AG04450 (cell line): ENCODE measurements around the gene HDAC7. TPM values are rescaled to one million over a fixed set of nuclear protein-coding genes. Genes with fewer than 3 reads are reported as not detected.
A peak's percentile ranks its signal among the peaks of the same experiment; 100 is the strongest.

Experiments
- CTCF ChIA-PET: fragments of 300-600, 350-600 bp; formaldehyde crosslinking; extraction: SDS; loops from one replicate; lab custom pipeline; 2022; ENCODE audit warnings: antibody characterized with exemption, inconsistent platforms; lab: Charles Lee
- POLR2A ChIA-PET: fragments of 350-600 bp; formaldehyde crosslinking; extraction: SDS; loops from one replicate; lab custom pipeline; 2021; ENCODE audit warnings: antibody characterized with exemption, inconsistent platforms; lab: Yijun Ruan, JAX
- DNase-seq: peaks from one replicate; pipeline ENCODE4 v3.0.0-alpha.2; 2011; ENCODE audit warnings: low read depth, low spot score
- H3K27ac ChIP-seq: one replicate; pipeline ENCODE4 v1.5.1; 2012; ENCODE audit warnings: low read depth, low read length, control low read depth
- H3K27me3 ChIP-seq: one replicate; pipeline ENCODE4 v1.6.0; 2012; ENCODE audit warnings: low read length; ENCODE audit not compliant: control insufficient read depth, insufficient read depth
- H3K4me3 ChIP-seq: 2 replicates; pipeline ENCODE4 v1.5.1; 2011; ENCODE audit warnings: mild to moderate bottlenecking, low read depth, low read length, control low read depth
- H3K9me3 ChIP-seq: 2 replicates; pipeline ENCODE4 v1.5.1; 2012; ENCODE audit warnings: low read length; ENCODE audit not compliant: control insufficient read depth, insufficient read depth
- polyA plus RNA-seq: library from polyadenylated mRNA; depleted of rRNA; stranded (reverse); fragments of >200 nt; gene quantifications from 2 replicates; pipeline ENCODE4 v1.2.3, GENCODE V29; 2011
- TF ChIP-seq, protein P1 (sequence below): IDR thresholded peaks from 2 replicates; pipeline ENCODE4 v1.5.1; 2011; ENCODE audit warnings: low read depth, low read length, control low read depth, inconsistent platforms

HDAC7 gene
- polyA plus RNA-seq, 1 experiment, result 17.1 TPM

GRCh38 chr12:47737936-47738594, 81.6 kb downstream of the HDAC7 start:
- CTCF ChIA-PET, result interaction anchor here (2.6 kb wide), 1 partner anchor 100 kb away, joined by 17 read pairs; no protein-coding TSS in a partner anchor
- H3K9me3 ChIP-seq, result no peaks in the 10 kb centered on the region; the same call in 1 of the 2 replicates
- TF ChIP-seq, protein P1, sequence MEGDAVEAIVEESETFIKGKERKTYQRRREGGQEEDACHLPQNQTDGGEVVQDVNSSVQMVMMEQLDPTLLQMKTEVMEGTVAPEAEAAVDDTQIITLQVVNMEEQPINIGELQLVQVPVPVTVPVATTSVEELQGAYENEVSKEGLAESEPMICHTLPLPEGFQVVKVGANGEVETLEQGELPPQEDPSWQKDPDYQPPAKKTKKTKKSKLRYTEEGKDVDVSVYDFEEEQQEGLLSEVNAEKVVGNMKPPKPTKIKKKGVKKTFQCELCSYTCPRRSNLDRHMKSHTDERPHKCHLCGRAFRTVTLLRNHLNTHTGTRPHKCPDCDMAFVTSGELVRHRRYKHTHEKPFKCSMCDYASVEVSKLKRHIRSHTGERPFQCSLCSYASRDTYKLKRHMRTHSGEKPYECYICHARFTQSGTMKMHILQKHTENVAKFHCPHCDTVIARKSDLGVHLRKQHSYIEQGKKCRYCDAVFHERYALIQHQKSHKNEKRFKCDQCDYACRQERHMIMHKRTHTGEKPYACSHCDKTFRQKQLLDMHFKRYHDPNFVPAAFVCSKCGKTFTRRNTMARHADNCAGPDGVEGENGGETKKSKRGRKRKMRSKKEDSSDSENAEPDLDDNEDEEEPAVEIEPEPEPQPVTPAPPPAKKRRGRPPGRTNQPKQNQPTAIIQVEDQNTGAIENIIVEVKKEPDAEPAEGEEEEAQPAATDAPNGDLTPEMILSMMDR, result no peak
- DNase-seq, result no peak
- H3K27me3 ChIP-seq, result peaks cover 1% of the 10 kb centered on the region
- no peak overlapping the region for H3K27ac ChIP-seq
- no peak overlapping the region for H3K4me3 ChIP-seq
- POLR2A ChIA-PET, result no interaction called here

DNA sequence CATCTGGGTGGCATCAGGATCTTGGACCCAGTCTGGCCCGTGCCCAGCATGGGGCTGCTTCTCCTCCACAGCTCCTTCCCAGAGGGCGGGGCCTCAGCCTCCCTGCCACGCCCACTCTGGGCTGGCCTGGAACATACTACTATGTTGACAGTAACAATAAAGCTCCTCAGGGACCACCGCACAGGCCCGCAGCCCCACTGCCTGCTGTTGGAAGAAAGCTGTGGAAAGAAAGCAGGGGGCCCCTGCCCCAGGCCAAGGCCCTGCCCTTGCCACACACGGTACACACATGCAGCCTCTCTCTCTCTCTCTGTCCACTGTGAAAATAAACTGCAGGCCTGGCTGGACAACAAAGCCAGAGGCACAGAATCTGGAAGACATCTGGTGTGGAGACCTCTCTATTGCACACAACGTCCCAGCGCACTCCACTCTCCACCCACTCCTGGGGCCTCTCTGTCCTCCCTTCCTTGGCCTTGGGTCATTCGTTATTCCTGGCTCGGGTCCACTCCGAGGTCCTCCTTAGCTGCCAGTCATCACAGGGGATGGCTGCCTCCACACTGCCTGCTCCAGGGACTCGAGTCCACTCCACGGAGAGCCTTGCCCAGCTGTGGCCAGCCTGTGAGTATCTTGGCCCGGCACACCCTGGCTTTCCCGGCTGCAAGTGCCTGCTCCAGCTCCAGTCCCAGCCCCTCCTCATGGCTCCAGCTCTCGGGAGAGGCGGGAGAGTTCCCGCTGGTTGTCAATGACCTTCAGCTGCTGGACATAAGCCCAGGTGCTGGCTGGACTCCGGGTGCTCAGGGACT, 82.6 kb downstream of the HDAC7 start:
- H3K27ac ChIP-seq, result peak overlapping the region; percentile 65
- ChIA-PET CTCF (interaction anchor here (0.6 to 2.6 kb wide), 6 partner anchors 21 to 226 kb away, joined by 3 to 17 read pairs (median 6); partner anchors contain the start of gene TMEM106C), POLR2A (interaction anchor here (0.6 kb wide), 1 partner anchor 84 kb away, joined by 4 read pairs; no protein-coding TSS in a partner anchor)
- H3K9me3 ChIP-seq, result no peaks in the 10 kb centered on the region; the same call in 1 of the 2 replicates
- DNase-seq, result peak; percentile 24
- no peaks in the 10 kb centered on the region for H3K27me3 ChIP-seq
- TF ChIP-seq, protein P1, result no peak
- H3K4me3 ChIP-seq, result no peak overlapping the region

DNA sequence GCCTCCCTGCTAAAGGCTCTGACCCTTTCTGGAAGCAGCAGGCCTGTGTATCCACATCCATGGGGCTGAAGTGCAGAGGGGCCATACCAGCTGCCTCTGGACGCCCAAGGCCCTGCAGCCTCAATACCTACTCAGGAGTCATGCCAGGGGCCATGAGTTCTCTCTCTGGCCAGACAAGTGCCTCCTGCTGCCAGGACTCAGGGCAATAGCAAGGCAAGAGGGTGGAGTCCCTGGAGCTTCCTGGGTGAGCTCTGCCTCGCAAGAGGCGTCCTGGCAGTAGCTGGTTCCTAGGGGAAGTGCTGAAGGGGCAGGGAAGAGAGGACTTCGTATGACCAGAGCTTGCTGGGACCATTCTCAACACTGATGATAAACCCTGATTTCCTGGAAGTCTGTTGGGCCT, 83.5 kb downstream of the HDAC7 start:
- ChIA-PET CTCF (interaction anchor here (1.0 to 2.6 kb wide), 4 partner anchors 20 to 105 kb away, joined by 3 to 17 read pairs (median 10); no protein-coding TSS in a partner anchor), POLR2A (no interaction called here)
- Histone ChIP-seq H3K4me3 (no peak overlapping the region), H3K9me3 (no peaks in the 10 kb centered on the region; the same call in 1 of the 2 replicates), H3K27ac (peak overlapping the region; percentile 65), H3K27me3 (no peaks in the 10 kb centered on the region)
- no peak for DNase-seq
- TF ChIP-seq, protein P1, result no peak

DNA sequence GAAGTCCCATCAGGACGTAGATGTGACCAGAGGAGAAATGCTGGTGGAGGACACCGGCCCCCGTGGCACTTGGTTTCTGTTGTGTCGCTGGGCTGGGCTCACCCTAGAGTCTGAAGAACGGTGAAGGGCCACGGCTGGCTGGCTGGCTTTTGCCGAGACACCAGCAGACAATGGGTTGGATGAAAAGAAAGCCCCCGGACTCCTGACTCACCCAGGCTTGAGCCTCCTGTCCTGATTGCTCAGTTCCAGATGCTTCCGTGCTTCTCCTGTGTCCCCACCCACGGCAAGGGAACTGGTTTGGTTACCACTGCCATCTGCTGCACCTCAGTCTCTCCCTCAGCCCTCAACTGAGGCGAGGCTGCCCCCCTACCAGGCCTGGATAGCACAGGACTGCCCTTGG, 84.1 kb downstream of the HDAC7 start:
- Histone ChIP-seq H3K27me3 (no peaks in the 10 kb centered on the region), H3K27ac (no peak overlapping the region), H3K9me3 (no peaks in the 10 kb centered on the region; the same call in 1 of the 2 replicates), H3K4me3 (no peak overlapping the region)
- DNase-seq, result no peak
- CTCF ChIA-PET, result interaction anchor here (1.5 to 2.6 kb wide), 3 partner anchors 20 to 103 kb away, joined by 10 to 17 read pairs (median 11); no protein-coding TSS in a partner anchor
- POLR2A ChIA-PET, result no interaction called here
- TF ChIP-seq, protein P1, result no peak
